GM18870 (cell line): ENCODE measurements around the gene MISP.

ENCODE experiments used
- ATAC-seq: cut with Tn5 transposase; IDR thresholded peaks from one replicate; pipeline ENCODE4 v1.9.1; 2021; ENCODE audit warnings: moderate library complexity; ENCODE audit not compliant: unreplicated experiment

MISP gene

GRCh38 chr19:795691-796581 is 45.0 kb downstream of the MISP start:
- ATAC-seq: no peak

- peak; percentile 83 for ATAC-seq
Observed at GRCh38 chr19:796692-797527, 46.0 kb downstream of the MISP start, which contains the start of gene PTBP1. PTBP1 (plus strand) TSS chr19:797452; CDS start chr19:797498, 46 bp downstream.

GRCh38 chr19:797528-798414 is 46.9 kb downstream of the MISP start:
- ATAC-seq: no peak

- ATAC-seq: no peak
Observed at GRCh38 chr19:798415-799075, 47.6 kb downstream of the MISP start.

GRCh38 chr19:799076-799881 is 48.4 kb downstream of the MISP start:
- ATAC-seq: no peak

GRCh38 chr19:800360-801029 is 49.6 kb downstream of the MISP start:
- ATAC-seq: no peak

- ATAC-seq: no peak
Observed at GRCh38 chr19:801030-801860, 50.3 kb downstream of the MISP start.

- no peak for ATAC-seq
Observed at GRCh38 chr19:801861-802497, 51.1 kb downstream of the MISP start.

GRCh38 chr19:802498-803098 is 51.7 kb downstream of the MISP start:
- no peak for ATAC-seq

GRCh38 chr19:803099-803561 is 52.2 kb downstream of the MISP start:
- ATAC-seq: no peak

GRCh38 chr19:803686-804418 is 52.9 kb downstream of the MISP start:
- ATAC-seq: no peak

GRCh38 chr19:804419-805165 is 53.7 kb downstream of the MISP start:
- ATAC-seq: no peak

- no peak for ATAC-seq
Observed at GRCh38 chr19:805166-805551, 54.2 kb downstream of the MISP start.

- ATAC-seq: no peak
Observed at GRCh38 chr19:805600-806550, 55.0 kb downstream of the MISP start.
